AG04450 (cell line): Measurements from ENCODE around the gene SYNE2. TPM values are rescaled to one million over a fixed set of nuclear protein-coding genes. Genes with fewer than 3 reads are reported as not detected.
A peak's percentile ranks its signal among the peaks of the same experiment; 100 is the strongest.

Source experiments
- CTCF ChIA-PET: fragments of 300-600, 350-600 bp; formaldehyde crosslinking; extraction: SDS; loops from one replicate; lab custom pipeline; 2022; ENCODE audit warnings: antibody characterized with exemption, inconsistent platforms; lab: Charles Lee
- POLR2A ChIA-PET: fragments of 350-600 bp; formaldehyde crosslinking; extraction: SDS; loops from one replicate; lab custom pipeline; 2021; ENCODE audit warnings: antibody characterized with exemption, inconsistent platforms; lab: Yijun Ruan, JAX
- DNase-seq: peaks from one replicate; pipeline ENCODE4 v3.0.0-alpha.2; 2011; ENCODE audit warnings: low read depth, low spot score
- H3K27ac ChIP-seq: one replicate; pipeline ENCODE4 v1.5.1; 2012; ENCODE audit warnings: low read depth, low read length, control low read depth
- H3K27me3 ChIP-seq: one replicate; pipeline ENCODE4 v1.6.0; 2012; ENCODE audit warnings: low read length; ENCODE audit not compliant: control insufficient read depth, insufficient read depth
- H3K4me3 ChIP-seq: 2 replicates; pipeline ENCODE4 v1.5.1; 2011; ENCODE audit warnings: mild to moderate bottlenecking, low read depth, low read length, control low read depth
- H3K9me3 ChIP-seq: 2 replicates; pipeline ENCODE4 v1.5.1; 2012; ENCODE audit warnings: low read length; ENCODE audit not compliant: control insufficient read depth, insufficient read depth
- CTCF ChIP-seq: IDR thresholded peaks from 2 replicates; pipeline ENCODE4 v1.5.1; 2011; ENCODE audit warnings: low read depth, low read length, control low read depth, inconsistent platforms
- polyA plus RNA-seq: library from polyadenylated mRNA; depleted of rRNA; stranded (reverse); fragments of >200 nt; gene quantifications from 2 replicates; pipeline ENCODE4 v1.2.3, GENCODE V29; 2011

The SYNE2 gene
- polyA plus RNA-seq, 1 experiment, result 6.1 TPM

DNA sequence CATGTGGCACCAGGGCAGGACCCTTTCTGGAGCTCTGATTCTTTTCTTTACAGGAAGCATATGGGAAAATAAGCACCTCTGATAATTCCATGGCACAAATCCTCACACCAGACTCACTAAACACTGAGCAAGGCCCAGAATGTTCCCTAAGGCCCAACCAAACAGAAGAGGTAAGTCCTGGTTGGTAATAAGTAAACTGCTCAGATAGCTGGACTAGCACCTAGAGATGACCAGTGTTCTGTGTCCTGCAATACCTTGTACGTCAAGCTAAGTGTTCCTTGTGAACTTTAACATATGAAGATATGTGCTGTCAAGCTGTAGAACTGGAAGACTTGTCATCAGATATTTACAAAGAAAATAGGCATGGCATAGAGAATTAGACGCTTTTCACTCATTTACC, 254.6 kb downstream of the SYNE2 start:
- Histone ChIP-seq H3K27me3 (no peaks in the 10 kb centered on the region), H3K9me3 (no peaks in the 10 kb centered on the region; the same call in 1 of the 2 replicates), H3K4me3 (no peak overlapping the region), H3K27ac (no peak overlapping the region)
- CTCF ChIA-PET, result interaction anchor here (1.3 kb wide), 1 partner anchor 29 kb away, joined by 3 read pairs; no protein-coding TSS in a partner anchor
- DNase-seq, result no peak
- TF ChIP-seq CTCF, result no peak
- POLR2A ChIA-PET, result no interaction called here

DNA sequence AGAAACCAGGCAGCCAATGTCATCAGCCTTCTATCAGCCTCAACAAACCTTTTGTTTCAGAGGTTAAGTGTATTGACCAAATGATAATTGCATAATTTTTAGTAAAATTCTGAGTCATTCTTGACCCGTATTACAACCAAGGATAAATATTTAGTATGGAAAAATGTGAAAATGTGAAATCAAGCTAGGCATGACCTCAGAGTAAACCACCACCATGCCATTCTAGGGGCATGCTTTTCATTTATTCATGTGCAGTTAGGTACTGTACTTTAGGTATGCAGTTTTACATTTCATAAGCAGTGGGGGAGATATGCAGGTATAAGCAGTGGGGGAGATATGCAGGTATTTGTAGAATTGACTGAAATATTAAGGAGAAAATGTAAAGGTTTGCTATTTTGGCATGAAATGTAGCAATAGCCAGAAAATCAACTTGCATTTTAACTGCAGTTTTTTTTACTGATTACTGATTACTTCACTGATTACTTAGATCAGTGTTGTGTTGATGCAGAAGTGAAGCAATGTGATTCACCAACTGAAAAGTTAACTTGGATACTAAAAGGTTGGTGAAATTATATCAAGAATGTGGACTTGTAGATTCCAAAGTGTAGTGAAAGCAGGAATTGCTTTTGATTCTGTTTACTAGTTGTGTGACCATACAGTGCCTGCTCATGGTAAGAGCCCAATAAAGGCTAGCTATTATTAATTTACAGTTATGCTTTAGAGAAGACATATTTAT, 257.2 kb downstream of the SYNE2 start:
- no peaks in the 10 kb centered on the region; the same call in 1 of the 2 replicates for H3K9me3 ChIP-seq
- no peak for TF ChIP-seq CTCF
- H3K27ac ChIP-seq, result no peak overlapping the region
- ChIA-PET CTCF (interaction anchor here (0.7 to 1.2 kb wide), 4 partner anchors 185 to 309 kb away, joined by 3 to 6 read pairs (median 4); no protein-coding TSS in a partner anchor), POLR2A (interaction anchor here (0.7 kb wide), 1 partner anchor 32 kb away, joined by 7 read pairs; no protein-coding TSS in a partner anchor)
- no peaks in the 10 kb centered on the region for H3K27me3 ChIP-seq
- peak; percentile 6 for DNase-seq
- no peak overlapping the region for H3K4me3 ChIP-seq

DNA sequence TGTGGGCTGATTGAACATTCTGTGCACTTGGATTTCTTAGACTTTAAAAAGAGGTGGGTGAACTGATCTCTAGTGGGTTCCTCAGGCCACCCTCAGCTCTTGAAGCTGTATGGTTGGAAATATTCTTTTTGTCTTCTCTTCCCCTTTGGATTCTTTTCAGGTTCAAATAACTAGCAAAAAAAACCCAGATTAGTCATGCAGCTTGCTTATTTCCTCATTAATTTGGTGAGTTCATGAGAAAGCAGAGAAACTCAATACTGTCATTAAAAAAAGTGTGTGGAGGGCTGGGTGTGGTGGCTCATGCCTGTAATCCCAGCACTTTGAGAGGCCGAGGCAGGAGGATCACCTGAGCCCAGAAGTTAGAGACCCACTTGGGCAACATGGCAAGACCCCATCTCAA, 258.0 kb downstream of the SYNE2 start:
- no peak for TF ChIP-seq CTCF
- CTCF ChIA-PET, result interaction anchor here (1.1 to 1.2 kb wide), 2 partner anchors 192 to 193 kb away, joined by 3 to 6 read pairs; no protein-coding TSS in a partner anchor

GRCh38 chr14:64112867-64113678, 260.3 kb downstream of the SYNE2 start:
- POLR2A ChIA-PET, result no interaction called here
- DNase-seq, result no peak
- no peaks in the 10 kb centered on the region for H3K9me3 ChIP-seq
- CTCF ChIA-PET, result interaction anchor here (0.6 kb wide), 1 partner anchor 13 kb away, joined by 4 read pairs; no protein-coding TSS in a partner anchor
- H3K27ac ChIP-seq, result no peak overlapping the region
- no peaks in the 10 kb centered on the region for H3K27me3 ChIP-seq
- no peak overlapping the region for H3K4me3 ChIP-seq
- no peak for TF ChIP-seq CTCF

More for the DNA sequence above, 258.0 kb downstream of the SYNE2 start:
- DNase-seq, result no peak
- Histone ChIP-seq H3K27me3 (no peaks in the 10 kb centered on the region), H3K4me3 (no peak overlapping the region), H3K27ac (no peak overlapping the region), H3K9me3 (no peaks in the 10 kb centered on the region; the same call in 1 of the 2 replicates)
- POLR2A ChIA-PET, result no interaction called here
